ENCODE results near the gene FOXRED1.

FOXRED1 gene

GRCh38 chr11:126310200-126310991, 41.4 kb downstream of the FOXRED1 start:
- peak; percentile 62 to 97 (median 82) for DNase-seq
- intact Hi-C loops (cut with DNase I): loop anchor here (1.0 to 5.0 kb wide), 2 partner anchors 42 to 170 kb away; no protein-coding TSS in a partner anchor

GRCh38 chr11:126310992-126311310, 42.0 kb downstream of the FOXRED1 start:
- intact Hi-C loops (cut with DNase I): loop anchor here (1.0 to 5.0 kb wide), 2 partner anchors 41 to 169 kb away; no protein-coding TSS in a partner anchor
- peak in 1 of 10 donors; percentile 40 for DNase-seq

DNA sequence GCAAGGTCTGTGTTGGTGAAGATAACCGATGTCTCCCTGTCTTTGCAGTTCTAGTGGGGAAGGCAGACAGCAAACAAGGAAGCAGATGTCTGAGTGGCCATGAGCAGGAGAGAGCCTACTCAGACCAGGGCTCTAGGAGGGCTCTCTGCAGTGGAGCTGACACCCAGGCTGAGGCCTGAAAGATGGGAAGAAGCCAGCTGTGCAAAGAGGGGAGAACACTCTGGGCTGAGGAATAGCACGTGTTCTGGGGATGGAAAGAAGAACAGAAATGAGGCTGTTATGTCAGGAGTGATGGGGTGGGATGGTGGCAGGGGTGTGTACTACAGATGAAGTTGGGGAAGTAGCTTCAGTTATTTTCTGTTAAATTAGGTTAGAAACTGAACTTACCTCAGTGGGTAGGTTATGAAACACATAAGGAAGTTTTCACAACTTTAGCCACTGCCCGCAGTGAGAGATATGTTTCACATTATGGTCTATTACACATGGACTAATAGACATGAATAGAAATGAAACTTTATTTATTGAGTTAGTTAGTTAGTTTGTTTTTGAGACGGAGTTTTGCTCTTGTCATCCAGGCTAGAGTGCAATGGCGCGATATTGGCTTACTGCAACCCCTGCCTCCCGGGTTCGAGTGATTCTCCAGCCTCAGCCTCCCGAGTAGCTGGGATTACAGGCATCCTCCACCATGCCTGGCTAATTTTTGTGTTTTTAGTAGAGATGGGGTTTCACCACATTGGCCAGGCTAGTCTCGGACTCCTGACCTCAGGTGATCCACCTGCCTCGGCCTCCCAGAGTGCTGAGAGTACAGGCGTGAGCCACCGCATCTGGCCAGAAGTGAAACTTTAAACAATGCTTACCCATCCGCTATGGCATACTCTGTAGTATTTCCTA, 42.7 kb downstream of the FOXRED1 start:
- peak in 1 of 10 donors; percentile 48 for DNase-seq
- intact Hi-C loops (cut with DNase I): loop anchor here (5.0 kb wide), 1 partner anchor 41 kb away; no protein-coding TSS in a partner anchor

- DNase-seq: peak in 1 of 10 donors; percentile 62
- intact Hi-C loops (cut with DNase I): loop anchor here (5.0 kb wide), 1 partner anchor 39 kb away; no protein-coding TSS in a partner anchor
These were observed 44.0 kb downstream of the FOXRED1 start for GRCh38 chr11:126312961-126313360.

GRCh38 chr11:126313826-126314225, 44.9 kb downstream of the FOXRED1 start:
- peak in 2 of 10 donors; percentile 12 to 14 for DNase-seq

DNA sequence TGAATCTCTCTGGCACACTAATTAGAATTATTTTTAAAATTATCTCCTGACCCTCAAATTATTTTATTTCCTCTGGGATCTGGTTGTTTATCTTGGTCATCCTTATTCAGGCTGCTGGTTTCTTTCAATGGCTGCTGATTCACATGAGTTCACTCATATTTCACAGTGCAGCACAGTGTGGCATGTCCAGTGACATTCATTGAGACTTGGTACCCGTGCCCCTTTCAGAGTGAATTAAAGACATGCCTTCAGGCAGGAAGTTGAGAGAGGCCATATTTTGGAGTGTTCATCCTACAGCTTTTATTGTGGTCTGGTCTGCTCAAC, 48.4 kb downstream of the FOXRED1 start:
- no peak for DNase-seq
- intact Hi-C loops (cut with DNase I): no loop called here

More at GRCh38 chr11:126313826-126314225, 44.9 kb downstream of the FOXRED1 start:
- intact Hi-C loops (cut with DNase I): loop anchor here (5.0 kb wide), 1 partner anchor 38 kb away; no protein-coding TSS in a partner anchor

DNA sequence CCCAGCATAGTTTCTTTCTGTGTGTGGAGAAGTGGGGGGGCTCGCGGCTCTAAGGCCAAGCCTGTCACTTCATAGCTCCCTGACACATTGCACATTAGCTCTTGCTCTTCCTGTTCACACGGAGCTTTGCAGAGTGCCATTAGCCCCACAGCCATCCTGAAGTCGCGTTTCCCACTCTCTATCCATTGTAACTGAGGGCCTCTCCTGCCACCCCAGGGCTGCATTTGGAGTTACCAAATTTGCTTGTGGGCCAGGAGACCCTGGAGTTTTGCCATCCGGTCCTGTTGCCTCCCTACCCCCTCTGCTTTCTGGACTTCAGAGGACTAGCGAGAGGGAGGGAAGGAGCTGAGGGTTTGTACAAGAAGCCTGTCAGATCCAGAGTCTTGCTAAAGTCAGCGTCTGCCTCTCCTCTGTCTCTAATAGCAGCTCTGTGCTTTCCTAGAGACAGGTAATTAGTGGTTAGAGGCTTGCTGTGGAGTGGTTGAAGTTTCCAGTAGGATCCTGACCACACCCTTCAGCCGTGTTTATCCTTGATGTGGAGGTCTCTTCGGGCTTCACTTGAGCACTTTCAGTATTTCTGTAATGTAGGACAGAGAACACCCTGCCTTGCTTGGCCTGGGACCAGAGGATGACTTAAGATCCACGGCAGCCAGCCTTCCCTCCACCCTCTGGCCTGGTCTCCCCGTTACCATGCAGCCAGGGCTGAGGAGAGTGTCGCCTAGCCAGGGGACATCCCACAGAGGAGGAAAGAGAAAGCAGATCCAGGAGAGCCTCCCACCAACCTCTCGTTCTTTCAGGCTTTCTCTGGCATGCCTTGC, 49.0 kb downstream of the FOXRED1 start:
- intact Hi-C loops (cut with DNase I): no loop called here
- peak in 8 of 10 donors; percentile 24 to 92 (median 50) for DNase-seq

DNA sequence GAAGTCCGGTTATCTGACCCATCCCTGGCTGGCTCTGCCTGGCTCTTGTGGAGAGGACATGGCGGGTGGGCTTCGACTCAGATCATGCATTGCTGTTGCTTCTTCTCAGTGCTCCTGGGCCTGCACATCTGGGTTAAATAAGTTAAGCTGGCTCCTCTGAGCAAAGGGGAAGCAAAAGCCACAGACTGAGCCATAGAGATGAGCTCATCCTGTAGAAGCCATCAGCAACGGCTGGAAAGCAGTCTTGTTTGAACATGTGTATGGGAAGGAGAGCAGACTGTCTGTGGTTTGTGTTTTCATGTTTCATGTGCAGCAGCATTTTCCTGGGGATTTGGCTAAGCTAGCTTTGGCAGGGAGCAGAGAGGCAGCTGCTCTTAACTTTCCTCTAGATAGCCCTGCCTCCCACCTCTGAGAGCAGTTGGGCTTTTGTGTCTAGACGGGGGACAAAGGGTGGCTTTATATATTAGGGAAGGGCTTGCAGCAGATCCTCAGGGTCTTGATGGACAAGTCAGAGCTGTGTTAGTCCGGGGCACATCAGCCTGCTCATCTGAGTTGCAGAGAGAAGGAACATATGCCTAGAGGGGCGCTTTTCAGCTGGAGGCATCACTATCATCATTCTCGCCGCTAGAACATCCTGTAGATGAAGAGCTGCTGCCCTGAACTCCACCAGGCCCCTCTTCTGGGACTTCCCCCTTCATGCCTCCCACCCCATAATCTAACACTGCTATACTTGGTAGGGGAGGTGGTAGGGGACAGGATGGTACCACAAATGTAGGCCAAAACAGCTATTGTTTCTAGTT, 49.8 kb downstream of the FOXRED1 start:
- DNase-seq: peak in 2 of 10 donors; percentile 32 to 45
- intact Hi-C loops (cut with DNase I): no loop called here

GRCh38 chr11:126319374-126319740, 50.4 kb downstream of the FOXRED1 start:
- peak in 1 of 10 donors; percentile 44 for DNase-seq
- intact Hi-C loops (cut with DNase I): no loop called here

DNA sequence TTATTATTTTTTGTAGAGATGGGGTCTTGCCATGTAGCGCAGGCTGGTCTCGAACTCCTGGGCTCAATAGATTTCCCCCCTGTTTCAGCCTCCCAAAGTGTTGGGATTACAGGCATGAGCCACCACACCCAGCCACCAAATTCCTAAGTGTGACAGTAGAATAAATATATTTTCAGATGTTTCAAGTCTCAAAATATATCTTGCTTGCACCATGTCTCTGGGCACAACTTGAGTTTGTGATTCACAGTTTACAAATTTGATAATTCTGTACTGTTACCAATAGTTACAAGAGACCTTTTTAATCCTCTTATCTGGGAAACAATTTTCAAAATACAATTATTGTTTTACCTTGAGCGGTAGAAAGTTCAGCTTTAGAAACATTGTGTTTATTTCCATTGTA, 54.0 kb downstream of the FOXRED1 start:
- intact Hi-C loops (cut with DNase I): no loop called here
- peak in 1 of 10 donors; percentile 5 for DNase-seq

GRCh38 chr11:126327281-126328000, 58.5 kb downstream of the FOXRED1 start:
- peak in 2 of 10 donors; percentile 14 to 45 for DNase-seq
- intact Hi-C loops (cut with DNase I): no loop called here
